ENCODE data around the gene SLC12A4.

GRCh38 chr16:67964477-67965131 lies 3.8 kb downstream of the SLC12A4 start:
- TF ChIP-seq CTCF (IDR thresholded peaks at IDR 0.05): no peak
- no peak for TF ChIP-seq POLR2A (IDR thresholded peaks at IDR 0.05)

Data from suprapubic skin (tissue), 3 donors.